Thymus (tissue), 11 donors: ENCODE measurements around the gene KRTAP17-1. TPM values are rescaled to one million over a fixed set of nuclear protein-coding genes. Genes with fewer than 3 reads are reported as not detected.
"Not testable (repeated sequence)": the region's sequence is repeated elsewhere in the genome, so short reads cannot be mapped to it uniquely, and the experiment has no call there.

Experiments used
- DNase-seq, 9 donors: peaks; one replicate each; pipeline ENCODE4 v3.0.0-alpha.2; 2013; ENCODE audit warnings: low spot score in 9 of 9, low read depth in 6 of 9, missing footprints in 1 of 9
- H3K27ac ChIP-seq, 2 donors: one replicate each; pipeline ENCODE4 v1.5.1; 2013; ENCODE audit warnings: control low read depth in 1 of 2, low read depth in 1 of 2, low read length in 1 of 2, mild to moderate bottlenecking in 1 of 2, moderate library complexity in 1 of 2
- H3K27me3 ChIP-seq, 2 donors: one replicate each; pipeline ENCODE4 v1.5.1; 2013; ENCODE audit warnings: low read length in 1 of 2; ENCODE audit not compliant: control insufficient read depth in 2 of 2, insufficient read depth in 1 of 2
- H3K36me3 ChIP-seq, 2 donors: one replicate each; pipeline ENCODE4 v1.5.1; 2013; ENCODE audit warnings: low read length in 1 of 2, mild to moderate bottlenecking in 1 of 2, moderate library complexity in 1 of 2; ENCODE audit not compliant: control insufficient read depth in 2 of 2, insufficient read depth in 2 of 2
- H3K4me1 ChIP-seq, 2 donors: one replicate each; pipeline ENCODE4 v1.5.1; 2013; ENCODE audit warnings: low read length in 2 of 2; ENCODE audit not compliant: control insufficient read depth in 2 of 2, insufficient read depth in 2 of 2
- H3K4me3 ChIP-seq, 2 donors: one replicate each; pipeline ENCODE4 v1.5.1; 2013; ENCODE audit warnings: low read length in 2 of 2, control low read depth in 1 of 2, mild to moderate bottlenecking in 1 of 2
- H3K9me3 ChIP-seq, 2 donors: one replicate each; pipeline ENCODE4 v1.5.1; 2013; ENCODE audit warnings: low read length in 1 of 2, mild to moderate bottlenecking in 1 of 2; ENCODE audit not compliant: control insufficient read depth in 2 of 2, insufficient read depth in 1 of 2
- WGBS: extraction: QIAGEN DNeasy Blood & Tissue Kit; methylation state at CpG from one replicate; pipeline ENCODE4 v1.1.7; 2013; 5-methylcytosine and 5-hydroxymethylcytosine counted together
- polyA plus RNA-seq: library from polyadenylated mRNA; stranded (reverse); fragments of 200-250 nt; gene quantifications from one replicate; pipeline ENCODE4 v1.2.3, GENCODE V29; 2013
- total RNA-seq: library from RNA; stranded (reverse); fragments of 120-200 nt; gene quantifications from one replicate; pipeline ENCODE4 v1.2.4, GENCODE V29; 2013
- donor health status: healthy.

KRTAP17-1 gene
- total and polyA plus RNA-seq, 2 donors = 0.09 to 0.11 TPM

DNA sequence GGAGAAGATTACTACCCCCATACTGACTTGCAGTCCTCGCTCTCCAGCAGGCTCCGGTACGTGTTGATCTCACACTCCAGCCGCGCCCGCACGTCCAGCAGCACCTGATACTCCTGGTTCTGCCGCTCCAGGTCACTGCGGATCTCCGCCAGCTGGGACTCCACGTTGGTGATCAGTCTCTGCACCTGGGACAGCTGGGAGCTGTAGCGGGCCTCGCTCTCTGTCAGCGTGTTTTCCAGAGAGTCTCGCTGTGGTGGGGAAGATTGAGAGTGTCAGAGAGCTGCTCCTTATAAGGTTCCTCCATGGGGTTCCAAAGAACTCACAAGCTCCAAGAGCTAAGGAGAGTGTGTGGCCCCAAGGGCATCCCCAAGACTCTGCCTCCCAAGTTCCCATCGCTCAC, 30.9 kb upstream of the KRTAP17-1 start:
- WGBS = 94% methylated on average over 16 of the region's 16 CpGs
- not testable (repeated sequence) for H3K4me3 ChIP-seq, H3K27ac ChIP-seq, H3K9me3 ChIP-seq, H3K36me3 ChIP-seq, DNase-seq, H3K4me1 ChIP-seq, H3K27me3 ChIP-seq

DNA sequence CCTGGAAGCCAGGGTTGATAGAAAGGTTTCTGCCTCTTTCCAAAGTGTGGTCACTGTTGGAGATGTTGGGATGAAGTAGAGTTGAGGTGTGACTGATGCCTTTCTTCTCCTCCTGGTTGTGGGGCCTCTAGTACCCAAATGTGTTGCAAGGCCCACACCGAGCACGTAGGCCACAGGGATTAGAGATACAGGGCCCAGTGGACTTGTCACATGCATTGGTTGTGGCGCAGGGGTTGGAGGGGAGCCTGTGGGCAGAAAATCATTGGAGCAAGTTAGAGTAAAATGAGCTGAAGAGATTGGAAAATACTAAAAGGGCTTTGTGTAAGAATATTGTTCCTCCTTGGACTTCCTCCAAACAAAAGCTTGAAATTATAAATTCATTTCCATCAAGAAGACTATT, 30.5 kb upstream of the KRTAP17-1 start:
- WGBS = 99% methylated on average over 3 of the region's 3 CpGs
- Histone ChIP-seq H3K4me1 (no peaks in the 10 kb centered on the region), H3K36me3 (no peaks in the 10 kb centered on the region), H3K4me3 (no peak overlapping the region), H3K9me3 (peaks cover 0 to 8% of the 10 kb centered on the region in 2 donors), H3K27me3 (no peaks in the 10 kb centered on the region), H3K27ac (no peak overlapping the region)
- no peak for DNase-seq

GRCh38 chr17:41343029-41343428, 27.5 kb upstream of the KRTAP17-1 start:
- Histone ChIP-seq H3K9me3 (peaks cover 0 to 8% of the 10 kb centered on the region in 2 donors), H3K4me1 (peaks cover 0 to 4% of the 10 kb centered on the region in 2 donors), H3K4me3 (no peak overlapping the region), H3K27ac (peak overlapping the region in 1 of 2 donors; percentile 65), H3K27me3 (no peaks in the 10 kb centered on the region), H3K36me3 (no peaks in the 10 kb centered on the region)
- peak in 1 of 9 donors; percentile 3 for DNase-seq
- 89% methylated on average over 3 of the region's 3 CpGs for WGBS

- peak in 1 of 9 donors; percentile 10 for DNase-seq
- H3K4me3 ChIP-seq = no peak overlapping the region
- H3K9me3 ChIP-seq = peaks cover 0 to 8% of the 10 kb centered on the region in 2 donors
- H3K36me3 ChIP-seq = no peaks in the 10 kb centered on the region
- peak overlapping the region in 1 of 2 donors; percentile 28 for H3K27ac ChIP-seq
- 90% methylated on average over 7 of the region's 7 CpGs for WGBS
- H3K27me3 ChIP-seq = no peaks in the 10 kb centered on the region
- peaks cover 0 to 4% of the 10 kb centered on the region in 2 donors for H3K4me1 ChIP-seq
Measured at GRCh38 chr17:41340934-41341861, 25.7 kb upstream of the KRTAP17-1 start.

DNA sequence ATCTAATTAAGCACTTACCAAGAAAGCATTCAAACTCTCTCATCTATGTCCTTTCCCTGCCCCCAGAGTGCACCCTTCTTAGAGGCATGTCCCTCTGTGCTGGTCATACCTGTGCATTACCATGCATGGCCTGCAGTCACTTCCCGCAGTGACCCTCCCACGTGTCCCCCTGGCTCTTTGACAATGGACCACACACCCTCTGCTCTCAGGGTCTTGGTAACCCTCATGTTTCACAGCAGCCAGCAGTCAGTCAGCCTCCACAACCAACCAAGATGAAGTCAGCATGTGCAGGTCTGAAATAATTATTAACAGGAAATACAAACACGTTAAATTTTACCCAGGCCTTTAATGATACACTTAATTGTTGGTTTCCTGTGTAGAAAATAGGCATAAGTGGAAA, 25.0 kb upstream of the KRTAP17-1 start:
- H3K9me3 ChIP-seq = peaks cover 0 to 8% of the 10 kb centered on the region in 2 donors
- peak overlapping the region in 1 of 2 donors; percentile 36 for H3K27ac ChIP-seq
- no peak overlapping the region for H3K4me3 ChIP-seq
- H3K36me3 ChIP-seq = no peaks in the 10 kb centered on the region
- DNase-seq = no peak
- H3K27me3 ChIP-seq = no peaks in the 10 kb centered on the region
- 59% methylated on average over 3 of the region's 3 CpGs for WGBS
- H3K4me1 ChIP-seq = peaks cover 0 to 4% of the 10 kb centered on the region in 2 donors

DNA sequence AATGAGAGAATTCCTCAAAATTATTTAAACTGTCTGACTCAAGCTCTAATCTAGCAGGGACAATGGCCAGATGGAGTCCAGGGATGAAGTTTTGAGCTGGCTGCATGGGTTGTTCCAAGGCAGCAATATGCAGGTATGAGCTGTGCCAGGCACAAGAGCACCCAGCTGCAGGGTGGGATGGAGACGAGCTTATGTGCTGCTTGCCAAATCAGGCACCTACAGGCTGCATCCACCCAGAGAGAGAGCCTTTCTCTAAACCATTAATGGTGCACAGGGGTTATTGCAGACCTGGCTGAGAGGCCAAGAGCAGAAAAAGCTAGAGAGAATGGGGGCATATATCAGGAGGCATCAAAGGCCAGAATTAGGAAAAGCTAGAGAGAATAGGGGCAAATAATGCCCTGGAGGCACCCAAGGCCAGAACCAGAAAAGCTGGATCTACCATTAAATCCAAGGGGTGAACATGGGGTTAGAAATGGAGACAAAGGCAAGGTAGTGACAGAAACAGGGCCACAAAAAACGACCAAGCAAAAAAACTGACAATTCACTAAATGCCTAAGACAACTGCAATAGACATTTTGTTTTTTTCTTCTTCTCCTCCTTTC, 24.2 kb upstream of the KRTAP17-1 start:
- Histone ChIP-seq H3K4me3 (no peak overlapping the region), H3K27me3 (no peaks in the 10 kb centered on the region), H3K27ac (peak overlapping the region; percentile 41 to 61), H3K9me3 (peaks cover 0 to 8% of the 10 kb centered on the region in 2 donors), H3K36me3 (no peaks in the 10 kb centered on the region), H3K4me1 (peaks cover 0 to 4% of the 10 kb centered on the region in 2 donors)
- WGBS = 76% methylated on average over 2 of the region's 2 CpGs
- no peak for DNase-seq

DNA sequence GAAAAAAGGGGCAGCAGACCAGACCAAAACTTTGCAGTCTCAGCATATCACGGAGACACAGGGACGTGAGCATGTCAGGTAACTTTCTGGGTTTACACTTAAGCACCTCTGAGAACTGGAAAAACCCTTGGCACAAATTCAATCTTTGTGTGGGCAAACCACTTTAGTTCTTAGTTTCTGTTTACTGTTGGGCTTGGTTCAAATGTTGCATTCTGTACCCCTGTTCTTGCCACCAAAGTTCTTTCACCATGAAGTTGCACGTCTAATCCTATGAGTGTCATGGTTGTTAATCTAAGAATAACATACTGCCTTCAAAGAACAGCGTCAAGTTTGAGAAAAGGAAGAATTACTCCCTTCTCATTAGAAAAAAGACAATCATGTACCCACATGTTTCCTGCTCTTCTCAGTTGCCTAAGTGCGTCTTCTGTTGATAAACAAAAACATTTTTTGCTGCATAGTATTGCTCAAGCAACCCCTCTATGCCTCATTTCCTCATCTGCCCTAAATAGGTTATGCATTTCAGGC, 23.5 kb upstream of the KRTAP17-1 start:
- H3K27me3 ChIP-seq = no peaks in the 10 kb centered on the region
- WGBS = 61% methylated on average over 5 of the region's 5 CpGs
- peak overlapping the region; percentile 36 to 41 for H3K27ac ChIP-seq
- no peak overlapping the region for H3K4me3 ChIP-seq
- peaks cover 0 to 8% of the 10 kb centered on the region in 2 donors for H3K9me3 ChIP-seq
- no peaks in the 10 kb centered on the region for H3K36me3 ChIP-seq
- peak in 1 of 9 donors; percentile 42 for DNase-seq
- H3K4me1 ChIP-seq = peaks cover 0 to 4% of the 10 kb centered on the region in 2 donors

DNA sequence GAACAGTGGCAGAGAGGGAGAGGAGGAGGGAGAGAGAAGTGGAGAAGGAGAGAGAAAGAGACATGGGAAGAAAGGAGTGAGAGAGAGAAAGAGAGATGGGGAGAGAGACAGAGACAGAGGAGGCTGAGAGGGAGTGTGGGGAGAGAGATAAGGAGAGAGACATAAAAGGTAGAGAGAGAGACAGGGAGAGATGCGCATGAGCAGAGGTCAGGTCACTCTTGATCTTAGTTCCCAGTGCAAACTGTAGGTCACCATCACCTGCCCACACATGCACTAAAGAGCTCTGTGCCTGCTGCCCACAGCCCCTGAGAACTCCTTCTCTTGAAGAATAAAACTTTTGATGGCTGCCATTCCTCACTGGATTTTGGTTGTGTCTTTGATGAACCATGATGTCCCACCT, 20.2 kb upstream of the KRTAP17-1 start:
- DNase-seq = no peak
- no peaks in the 10 kb centered on the region for H3K36me3 ChIP-seq
- H3K4me3 ChIP-seq = no peak overlapping the region
- H3K4me1 ChIP-seq = peaks cover 0 to 4% of the 10 kb centered on the region in 2 donors
- 100% methylated on average over 1 of the region's 1 CpG for WGBS
- H3K9me3 ChIP-seq = no peaks in the 10 kb centered on the region
- H3K27me3 ChIP-seq = no peaks in the 10 kb centered on the region
- no peak overlapping the region for H3K27ac ChIP-seq
